ENCODE results near the gene RSF1. TPM values are rescaled to one million over a fixed set of nuclear protein-coding genes. Genes with fewer than 3 reads are reported as not detected.

The RSF1 gene
- total and polyA plus RNA-seq, 4 donors, result 5.2 to 33.1 (median 13.4) TPM

DNA sequence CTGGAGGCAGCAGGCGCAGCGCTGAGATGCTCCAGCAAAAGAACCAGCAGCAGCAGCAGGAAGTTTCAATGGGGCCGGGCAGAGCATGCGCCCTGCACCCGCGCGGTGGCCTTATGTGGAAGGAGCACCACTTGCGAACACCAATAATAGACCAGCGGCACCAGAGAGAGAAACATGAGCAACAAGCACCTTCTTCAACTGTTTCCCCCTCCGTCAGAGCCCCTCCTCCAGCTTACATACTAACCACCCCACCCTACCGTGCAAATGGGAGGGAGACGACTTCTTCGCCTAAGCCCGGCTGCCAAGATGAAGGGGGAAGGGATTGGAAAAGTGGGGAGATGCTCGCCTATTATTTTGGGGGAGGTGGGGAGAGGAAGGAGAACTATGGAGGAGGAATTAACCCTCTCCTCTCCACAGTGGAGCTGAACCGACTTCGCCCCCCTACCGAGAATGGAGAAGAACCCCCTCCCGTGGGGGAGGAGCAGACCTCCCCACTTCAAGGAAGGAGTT lies 1.1 kb downstream of the RSF1 start:
- H3K9ac ChIP-seq (ENCODE audit: low read depth in 1 of 2, low read length in 2 of 2), result peak overlapping the region; percentile 41 to 72

More for the DNA sequence above, 1.1 kb downstream of the RSF1 start:
- Histone ChIP-seq H3K27me3 (ENCODE audit: control insufficient read depth in 4 of 4, insufficient read depth in 4 of 4, low read length in 3 of 4) (no peaks in the 10 kb centered on the region), H3K4me3 (ENCODE audit: low read depth in 1 of 3, low read length in 3 of 3) (peak overlapping the region; percentile 64 to 94 (median 89)), H3K4me1 (ENCODE audit: control insufficient read depth in 4 of 4, insufficient read depth in 4 of 4, low read length in 3 of 4) (peaks cover 6 to 48% (median 20%) of the 10 kb centered on the region in 4 donors), H3K9me3 (ENCODE audit: control insufficient read depth in 4 of 4, low read length in 3 of 4) (no peaks in the 10 kb centered on the region), H3K36me3 (ENCODE audit: control insufficient read depth in 4 of 4, insufficient read depth in 3 of 4, low read depth in 1 of 4, low read length in 3 of 4) (no peaks in the 10 kb centered on the region), H3K27ac (ENCODE audit: low read depth in 1 of 2, low read length in 2 of 2) (peak overlapping the region; percentile 83 to 87)
- DNase-seq (ENCODE audit: low spot score), result peak; percentile 75
- under 1% methylated on average over 19 of the region's 19 CpGs for WGBS
- TF ChIP-seq TAF1 (conservative IDR thresholded peaks at IDR 0.05) (no peak), HNF4G (IDR thresholded peaks at IDR 0.05) (no peak), FOXA2 (IDR thresholded peaks at IDR 0.05) (no peak), RXRA (IDR thresholded peaks at IDR 0.05) (peak in 1 of 2 donors; percentile 19), JUND (IDR thresholded peaks at IDR 0.05) (no peak), NR2F2 (IDR thresholded peaks at IDR 0.05) (no peak), GABPA (IDR thresholded peaks at IDR 0.05 in 1 of 2, conservative IDR thresholded peaks at IDR 0.05 in 1 of 2) (peak in 1 of 2 donors; percentile 63), RAD21 (IDR thresholded peaks at IDR 0.05) (peak in 1 of 2 donors; percentile 67), FOXA1 (IDR thresholded peaks at IDR 0.05) (no peak), EGR1 (IDR thresholded peaks at IDR 0.05; ENCODE audit: low read depth in 2 of 2) (no peak), YY1 (IDR thresholded peaks at IDR 0.05) (peak; percentile 86), HNF4A (conservative IDR thresholded peaks at IDR 0.05) (no peak), SP1 (IDR thresholded peaks at IDR 0.05) (no peak)
- TF ChIP-seq, protein P1, sequence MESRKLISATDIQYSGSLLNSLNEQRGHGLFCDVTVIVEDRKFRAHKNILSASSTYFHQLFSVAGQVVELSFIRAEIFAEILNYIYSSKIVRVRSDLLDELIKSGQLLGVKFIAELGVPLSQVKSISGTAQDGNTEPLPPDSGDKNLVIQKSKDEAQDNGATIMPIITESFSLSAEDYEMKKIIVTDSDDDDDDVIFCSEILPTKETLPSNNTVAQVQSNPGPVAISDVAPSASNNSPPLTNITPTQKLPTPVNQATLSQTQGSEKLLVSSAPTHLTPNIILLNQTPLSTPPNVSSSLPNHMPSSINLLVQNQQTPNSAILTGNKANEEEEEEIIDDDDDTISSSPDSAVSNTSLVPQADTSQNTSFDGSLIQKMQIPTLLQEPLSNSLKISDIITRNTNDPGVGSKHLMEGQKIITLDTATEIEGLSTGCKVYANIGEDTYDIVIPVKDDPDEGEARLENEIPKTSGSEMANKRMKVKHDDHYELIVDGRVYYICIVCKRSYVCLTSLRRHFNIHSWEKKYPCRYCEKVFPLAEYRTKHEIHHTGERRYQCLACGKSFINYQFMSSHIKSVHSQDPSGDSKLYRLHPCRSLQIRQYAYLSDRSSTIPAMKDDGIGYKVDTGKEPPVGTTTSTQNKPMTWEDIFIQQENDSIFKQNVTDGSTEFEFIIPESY (IDR thresholded peaks at IDR 0.05), result no peak
- TF ChIP-seq, protein P2, sequence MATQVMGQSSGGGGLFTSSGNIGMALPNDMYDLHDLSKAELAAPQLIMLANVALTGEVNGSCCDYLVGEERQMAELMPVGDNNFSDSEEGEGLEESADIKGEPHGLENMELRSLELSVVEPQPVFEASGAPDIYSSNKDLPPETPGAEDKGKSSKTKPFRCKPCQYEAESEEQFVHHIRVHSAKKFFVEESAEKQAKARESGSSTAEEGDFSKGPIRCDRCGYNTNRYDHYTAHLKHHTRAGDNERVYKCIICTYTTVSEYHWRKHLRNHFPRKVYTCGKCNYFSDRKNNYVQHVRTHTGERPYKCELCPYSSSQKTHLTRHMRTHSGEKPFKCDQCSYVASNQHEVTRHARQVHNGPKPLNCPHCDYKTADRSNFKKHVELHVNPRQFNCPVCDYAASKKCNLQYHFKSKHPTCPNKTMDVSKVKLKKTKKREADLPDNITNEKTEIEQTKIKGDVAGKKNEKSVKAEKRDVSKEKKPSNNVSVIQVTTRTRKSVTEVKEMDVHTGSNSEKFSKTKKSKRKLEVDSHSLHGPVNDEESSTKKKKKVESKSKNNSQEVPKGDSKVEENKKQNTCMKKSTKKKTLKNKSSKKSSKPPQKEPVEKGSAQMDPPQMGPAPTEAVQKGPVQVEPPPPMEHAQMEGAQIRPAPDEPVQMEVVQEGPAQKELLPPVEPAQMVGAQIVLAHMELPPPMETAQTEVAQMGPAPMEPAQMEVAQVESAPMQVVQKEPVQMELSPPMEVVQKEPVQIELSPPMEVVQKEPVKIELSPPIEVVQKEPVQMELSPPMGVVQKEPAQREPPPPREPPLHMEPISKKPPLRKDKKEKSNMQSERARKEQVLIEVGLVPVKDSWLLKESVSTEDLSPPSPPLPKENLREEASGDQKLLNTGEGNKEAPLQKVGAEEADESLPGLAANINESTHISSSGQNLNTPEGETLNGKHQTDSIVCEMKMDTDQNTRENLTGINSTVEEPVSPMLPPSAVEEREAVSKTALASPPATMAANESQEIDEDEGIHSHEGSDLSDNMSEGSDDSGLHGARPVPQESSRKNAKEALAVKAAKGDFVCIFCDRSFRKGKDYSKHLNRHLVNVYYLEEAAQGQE (IDR thresholded peaks at IDR 0.05), result no peak
- TF ChIP-seq, protein P3, sequence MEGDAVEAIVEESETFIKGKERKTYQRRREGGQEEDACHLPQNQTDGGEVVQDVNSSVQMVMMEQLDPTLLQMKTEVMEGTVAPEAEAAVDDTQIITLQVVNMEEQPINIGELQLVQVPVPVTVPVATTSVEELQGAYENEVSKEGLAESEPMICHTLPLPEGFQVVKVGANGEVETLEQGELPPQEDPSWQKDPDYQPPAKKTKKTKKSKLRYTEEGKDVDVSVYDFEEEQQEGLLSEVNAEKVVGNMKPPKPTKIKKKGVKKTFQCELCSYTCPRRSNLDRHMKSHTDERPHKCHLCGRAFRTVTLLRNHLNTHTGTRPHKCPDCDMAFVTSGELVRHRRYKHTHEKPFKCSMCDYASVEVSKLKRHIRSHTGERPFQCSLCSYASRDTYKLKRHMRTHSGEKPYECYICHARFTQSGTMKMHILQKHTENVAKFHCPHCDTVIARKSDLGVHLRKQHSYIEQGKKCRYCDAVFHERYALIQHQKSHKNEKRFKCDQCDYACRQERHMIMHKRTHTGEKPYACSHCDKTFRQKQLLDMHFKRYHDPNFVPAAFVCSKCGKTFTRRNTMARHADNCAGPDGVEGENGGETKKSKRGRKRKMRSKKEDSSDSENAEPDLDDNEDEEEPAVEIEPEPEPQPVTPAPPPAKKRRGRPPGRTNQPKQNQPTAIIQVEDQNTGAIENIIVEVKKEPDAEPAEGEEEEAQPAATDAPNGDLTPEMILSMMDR (IDR thresholded peaks at IDR 0.05; ENCODE audit: low read depth, low read length, missing input control), result peak; percentile 37
- TF ChIP-seq, protein P4, sequence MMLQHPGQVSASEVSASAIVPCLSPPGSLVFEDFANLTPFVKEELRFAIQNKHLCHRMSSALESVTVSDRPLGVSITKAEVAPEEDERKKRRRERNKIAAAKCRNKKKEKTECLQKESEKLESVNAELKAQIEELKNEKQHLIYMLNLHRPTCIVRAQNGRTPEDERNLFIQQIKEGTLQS (IDR thresholded peaks at IDR 0.05), result no peak
- TF ChIP-seq, protein P5, sequence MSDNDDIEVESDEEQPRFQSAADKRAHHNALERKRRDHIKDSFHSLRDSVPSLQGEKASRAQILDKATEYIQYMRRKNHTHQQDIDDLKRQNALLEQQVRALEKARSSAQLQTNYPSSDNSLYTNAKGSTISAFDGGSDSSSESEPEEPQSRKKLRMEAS (IDR thresholded peaks at IDR 0.05), result peak; percentile 54
